ENCODE data around the gene CNTN1. TPM values are rescaled to one million over a fixed set of nuclear protein-coding genes. Genes with fewer than 3 reads are reported as not detected.

CNTN1 gene
- total RNA-seq, 1 experiment from 2014 or later: 3.0 TPM

DNA sequence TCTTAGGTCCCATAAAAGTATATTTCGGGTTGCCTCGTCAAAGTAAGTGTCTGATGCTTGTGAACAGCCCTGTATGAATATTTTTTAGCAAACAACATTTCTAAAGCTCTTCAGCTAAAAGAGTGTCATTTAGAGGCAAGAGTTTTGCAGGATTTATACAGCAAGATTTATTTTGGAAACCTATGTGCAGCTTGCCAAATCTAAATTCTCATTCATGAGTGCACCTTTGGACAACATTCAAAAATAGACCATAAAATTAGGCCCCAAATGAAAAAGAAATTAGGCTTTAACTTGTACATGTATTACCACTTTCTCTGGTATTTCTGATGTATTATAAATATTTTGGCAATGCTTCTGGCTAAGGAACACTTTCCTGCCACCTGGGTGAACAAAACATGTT is 271.5 kb downstream of the CNTN1 start:
- CTCF ChIA-PET: interaction anchor here (1.0 to 1.9 kb wide), 2 partner anchors 10 to 17 kb away, joined by 3 to 5 read pairs; no protein-coding TSS in a partner anchor
- BruUV-seq (replicated peaks): no TSS peak

More for the DNA sequence above, 271.5 kb downstream of the CNTN1 start:
- no peak overlapping the region for H2AFZ ChIP-seq (ENCODE audit: low read depth, low read length, poor library complexity, severe bottlenecking)
- no peak overlapping the region for H3K4me3 ChIP-seq (replicated peaks in 1 of 2; ENCODE audit: low read depth in 1 of 2, low read length in 2 of 2)
- DNase-seq (ENCODE audit: low read depth, low spot score): no peak
- H4K20me1 ChIP-seq (ENCODE audit: insufficient read depth): no peaks in the 10 kb centered on the region
- H3K27me3 ChIP-seq (ENCODE audit: insufficient read depth, low read length): no peaks in the 10 kb centered on the region
- no peak overlapping the region for H3K27ac ChIP-seq (ENCODE audit: low read depth, low read length)
- H3K36me3 ChIP-seq (ENCODE audit: control insufficient read depth in 1 of 2, insufficient read depth in 2 of 2, low read length in 2 of 2): no peaks in the 10 kb centered on the region
- TF ChIP-seq MAX (IDR thresholded peaks at IDR 0.05): no peak
- no peak for TF ChIP-seq EGR1 (IDR thresholded peaks at IDR 0.05; ENCODE audit: low read depth)
- TF ChIP-seq SIN3A (IDR thresholded peaks at IDR 0.05; ENCODE audit: low read depth): no peak
- no peak for TF ChIP-seq CTCF (IDR thresholded peaks at IDR 0.05 in 2 of 3, conservative IDR thresholded peaks at IDR 0.05 in 1 of 3; ENCODE audit: borderline replicate concordance in 1 of 3, insufficient read depth in 1 of 3, low read depth in 2 of 3, low read length in 2 of 3)
- no peak for TF ChIP-seq FOSL1 (IDR thresholded peaks at IDR 0.05; ENCODE audit: low read depth)
- TF ChIP-seq, protein P1, sequence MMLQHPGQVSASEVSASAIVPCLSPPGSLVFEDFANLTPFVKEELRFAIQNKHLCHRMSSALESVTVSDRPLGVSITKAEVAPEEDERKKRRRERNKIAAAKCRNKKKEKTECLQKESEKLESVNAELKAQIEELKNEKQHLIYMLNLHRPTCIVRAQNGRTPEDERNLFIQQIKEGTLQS (IDR thresholded peaks at IDR 0.05): no peak
- TF ChIP-seq YY1 (IDR thresholded peaks at IDR 0.05; ENCODE audit: extremely low read depth, insufficient replicate concordance, low read depth, low read length): no peak
- TF ChIP-seq EZH2 (IDR thresholded peaks at IDR 0.05): no peak
- no peak for TF ChIP-seq TCF7L2 (IDR thresholded peaks at IDR 0.05; ENCODE audit: borderline replicate concordance, extremely low read depth, insufficient read depth, insufficient read length)
- H3K79me2 ChIP-seq (ENCODE audit: insufficient read depth, low read length): no peaks in the 10 kb centered on the region
- intact Hi-C loops (cut with micrococcal nuclease): no loop called here
- no peaks in the 10 kb centered on the region for H3K9me3 ChIP-seq (ENCODE audit: control insufficient read depth in 1 of 2, insufficient read depth in 1 of 2, low read depth in 1 of 2, low read length in 2 of 2)
- ChIA-PET POLR2A (no interaction called here), RAD21 (ENCODE audit: low non-redundant PET in 1 of 2, low total read pairs in 2 of 2, uncharacterized antibody in 2 of 2, unreplicated experiment in 2 of 2) (no interaction called here)
- H3K4me2 ChIP-seq (ENCODE audit: low read length): no peak overlapping the region
- no peaks in the 10 kb centered on the region for H3K4me1 ChIP-seq (ENCODE audit: control insufficient read depth in 1 of 2, insufficient read depth in 2 of 2, low read length in 2 of 2)
- ATAC-seq: no peak
- no peak overlapping the region for H3K9ac ChIP-seq (ENCODE audit: low read length)
- H3K9me2 ChIP-seq (ENCODE audit: insufficient read depth): no peaks in the 10 kb centered on the region

Measured in HCT116 (cell line).